GM23338 (cell line): ENCODE measurements around the gene B4GALT5.

Experiments
- CREB1 ChIP-seq: fragments of 250-450 bp; sonication (Bioruptor Pico); IDR thresholded peaks from 2 replicates; pipeline ENCODE4 v1.5.0; 2020; ENCODE audit warnings: low read depth, mild to moderate bottlenecking, moderate library complexity
- CTCF ChIP-seq, 2 experiments: fragments of 200-600 bp in 1 of 2; sonication (generic) in 1 of 2; conservative IDR thresholded peaks; 2 replicates each; pipeline versions ENCODE4 v1.5.1 to v1.6.1; 2016 to 2017; ENCODE audit warnings: antibody characterized with exemption in 2 of 2, low read depth in 2 of 2, mild to moderate bottlenecking in 2 of 2, moderate library complexity in 1 of 2
- EZH2 ChIP-seq: fragments of 200-600 bp; sonication (generic); IDR thresholded peaks from one replicate; pipeline ENCODE4 v1.8.0; 2017; ENCODE audit warnings: antibody characterized with exemption, mild to moderate bottlenecking, low read depth; ENCODE audit not compliant: unreplicated experiment
- EZH2phosphoT487 ChIP-seq: fragments of 200-600 bp; sonication (generic); IDR thresholded peaks from one replicate; pipeline ENCODE4 v1.8.1; 2018; ENCODE audit warnings: antibody characterized with exemption; ENCODE audit not compliant: unreplicated experiment
- POLR2AphosphoS5 ChIP-seq: IDR thresholded peaks from 2 replicates; pipeline ENCODE4 v1.6.1; 2016; ENCODE audit warnings: antibody characterized with exemption, low read depth
- REST ChIP-seq: IDR thresholded peaks from one replicate; pipeline ENCODE4 v1.6.1; 2018; ENCODE audit warnings: antibody characterized with exemption; ENCODE audit not compliant: unreplicated experiment
- STAT1 ChIP-seq: IDR thresholded peaks from one replicate; pipeline ENCODE4 v1.6.1; 2016; ENCODE audit warnings: antibody characterized with exemption; ENCODE audit not compliant: unreplicated experiment
- ZNF331 ChIP-seq: fragments of 250-450 bp; sonication (Bioruptor Pico); IDR thresholded peaks from 2 replicates; pipeline ENCODE4 v1.5.0; 2020; ENCODE audit warnings: low read depth, mild to moderate bottlenecking, moderate library complexity

DNA sequence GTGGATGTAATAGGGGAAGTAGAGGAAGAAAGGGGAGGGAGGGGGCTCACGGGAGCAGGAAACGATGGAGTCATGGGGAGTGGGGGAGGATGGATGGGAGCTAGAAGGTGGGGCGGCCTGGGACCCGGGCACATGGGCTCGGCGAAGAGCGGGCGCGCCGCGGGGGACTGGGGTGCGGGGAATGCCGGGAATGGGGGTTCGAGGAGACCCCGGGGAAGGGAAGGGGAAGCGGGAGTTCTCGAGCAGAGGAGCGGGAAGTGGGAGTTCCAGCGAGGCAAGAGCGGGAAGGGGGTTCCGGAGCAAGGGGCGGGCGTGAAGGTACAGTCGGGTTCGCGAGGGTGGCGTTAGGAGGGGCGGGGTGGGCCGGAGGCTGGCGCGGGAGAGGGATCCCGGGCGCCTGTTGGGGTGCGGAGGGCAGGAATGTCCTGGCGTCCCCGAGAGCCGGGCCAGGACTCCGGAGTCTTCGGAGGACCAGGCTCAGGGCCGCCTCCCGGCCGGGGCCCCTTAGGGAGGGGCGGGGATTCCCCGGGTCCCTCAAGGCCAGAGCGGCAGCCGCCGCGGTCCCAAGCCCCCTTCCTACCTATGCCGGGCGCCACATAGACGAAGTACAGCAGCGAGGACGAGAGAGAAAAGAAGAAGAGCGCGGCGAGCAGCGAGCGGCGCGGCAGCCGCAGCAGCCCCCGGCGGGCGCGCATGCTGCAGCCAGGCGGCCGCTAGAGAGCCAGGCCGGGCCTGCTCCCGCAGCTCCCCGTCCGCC, 504 bp downstream of the B4GALT5 start:
- TF ChIP-seq STAT1 (no peak), EZH2 (no peak), CTCF (conservative IDR thresholded peaks at IDR 0.05; ENCODE audit: low read depth in 2 of 2) (no peak), POLR2AphosphoS5 (no peak; the same call in 1 of the 2 replicates), REST (no peak), EZH2phosphoT487 (no peak), CREB1 (CRISPR knock-in tag) (no peak), ZNF331 (CRISPR knock-in tag) (no peak)
